Mononuclear cell (primary cell): Measurements from ENCODE around the gene KIF2A. TPM values are rescaled to one million over a fixed set of nuclear protein-coding genes. Genes with fewer than 3 reads are reported as not detected.

Experiments
- H3K27me3 ChIP-seq: 2 replicates; pipeline ENCODE4 v1.6.0; 2011; ENCODE audit warnings: low read length, control low read depth; ENCODE audit not compliant: insufficient read depth
- H3K4me1 ChIP-seq: 2 replicates; pipeline ENCODE4 v1.5.1; 2011; ENCODE audit warnings: mild to moderate bottlenecking, low read length, control low read depth; ENCODE audit not compliant: insufficient read depth
- H3K4me3 ChIP-seq: 2 replicates; pipeline ENCODE4 v1.5.1; 2011; ENCODE audit warnings: mild to moderate bottlenecking, low read length, moderate library complexity
- H3K9me3 ChIP-seq: 2 replicates; pipeline ENCODE4 v1.5.1; 2011; ENCODE audit warnings: low read depth, mild to moderate bottlenecking, control low read depth, low read length
- total RNA-seq: library from RNA; depleted of rRNA; stranded (reverse); fragments of >200 nt; gene quantifications from one replicate; pipeline ENCODE4 v1.2.3, GENCODE V29; 2012

The KIF2A gene
- total RNA-seq, 1 donor, result 208 TPM

DNA sequence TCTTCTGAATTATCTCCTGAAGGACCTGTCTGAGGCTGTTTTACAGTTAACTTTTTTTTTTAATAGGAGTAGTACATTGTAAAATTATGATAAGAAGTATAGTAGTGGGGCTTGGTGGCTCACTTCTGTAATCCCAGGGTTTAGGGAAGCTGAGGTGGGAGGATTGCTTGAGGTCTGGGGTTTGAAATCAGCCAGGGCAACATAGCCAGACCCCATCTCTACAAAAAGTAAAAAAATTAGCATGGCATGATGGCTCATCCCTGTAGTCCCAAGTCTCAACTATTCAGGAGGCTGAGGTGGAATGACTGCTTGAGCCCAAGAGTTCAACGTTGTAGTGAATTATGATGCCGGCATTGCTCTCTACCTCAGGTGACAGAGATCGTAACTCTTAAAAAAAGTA is 113.6 kb downstream of the KIF2A start:
- Histone ChIP-seq H3K9me3 (no peaks in the 10 kb centered on the region), H3K4me1 (no peaks in the 10 kb centered on the region), H3K27me3 (no peaks in the 10 kb centered on the region), H3K4me3 (no peak overlapping the region)

DNA sequence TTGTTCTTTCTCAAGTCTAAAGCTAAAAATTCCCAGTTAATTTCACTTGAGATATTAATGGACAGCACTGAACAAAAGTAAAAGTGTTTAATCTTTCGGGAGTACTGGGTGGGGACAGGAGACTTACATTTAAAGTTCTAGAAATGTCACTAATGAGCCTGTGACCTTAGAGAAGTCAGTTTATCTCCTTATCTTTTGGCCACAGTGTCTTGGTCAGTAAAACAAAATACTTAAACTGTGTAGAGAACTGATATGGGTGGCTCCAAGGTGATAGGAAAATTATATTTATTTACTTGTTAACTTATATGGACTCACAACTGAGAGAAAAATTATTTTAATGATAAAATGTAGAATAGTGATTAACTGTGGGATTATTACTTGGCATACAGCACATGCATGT is 115.4 kb downstream of the KIF2A start:
- Histone ChIP-seq H3K27me3 (no peaks in the 10 kb centered on the region), H3K4me1 (no peaks in the 10 kb centered on the region), H3K4me3 (no peak overlapping the region), H3K9me3 (no peaks in the 10 kb centered on the region)

DNA sequence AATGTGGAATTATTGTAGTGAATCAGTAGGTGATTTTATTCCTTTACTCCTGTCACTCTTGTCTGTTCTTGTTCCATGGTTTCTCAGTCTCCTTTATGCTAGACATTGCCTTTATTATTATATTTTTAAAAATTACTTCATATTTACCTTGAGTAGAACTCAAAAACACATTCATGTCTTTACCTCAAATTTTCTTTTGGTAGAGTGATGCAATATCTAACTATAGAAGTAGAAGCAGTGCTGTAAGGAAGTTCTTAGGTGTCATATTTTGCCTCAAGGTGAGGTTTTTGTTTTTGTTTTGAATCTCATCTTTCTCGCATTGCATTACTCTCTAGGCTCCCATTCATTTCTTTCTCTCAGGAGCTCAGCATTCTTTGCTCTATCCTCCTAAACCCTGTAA is 118.8 kb downstream of the KIF2A start:
- Histone ChIP-seq H3K27me3 (no peaks in the 10 kb centered on the region), H3K9me3 (no peaks in the 10 kb centered on the region), H3K4me1 (no peaks in the 10 kb centered on the region), H3K4me3 (no peak overlapping the region)

DNA sequence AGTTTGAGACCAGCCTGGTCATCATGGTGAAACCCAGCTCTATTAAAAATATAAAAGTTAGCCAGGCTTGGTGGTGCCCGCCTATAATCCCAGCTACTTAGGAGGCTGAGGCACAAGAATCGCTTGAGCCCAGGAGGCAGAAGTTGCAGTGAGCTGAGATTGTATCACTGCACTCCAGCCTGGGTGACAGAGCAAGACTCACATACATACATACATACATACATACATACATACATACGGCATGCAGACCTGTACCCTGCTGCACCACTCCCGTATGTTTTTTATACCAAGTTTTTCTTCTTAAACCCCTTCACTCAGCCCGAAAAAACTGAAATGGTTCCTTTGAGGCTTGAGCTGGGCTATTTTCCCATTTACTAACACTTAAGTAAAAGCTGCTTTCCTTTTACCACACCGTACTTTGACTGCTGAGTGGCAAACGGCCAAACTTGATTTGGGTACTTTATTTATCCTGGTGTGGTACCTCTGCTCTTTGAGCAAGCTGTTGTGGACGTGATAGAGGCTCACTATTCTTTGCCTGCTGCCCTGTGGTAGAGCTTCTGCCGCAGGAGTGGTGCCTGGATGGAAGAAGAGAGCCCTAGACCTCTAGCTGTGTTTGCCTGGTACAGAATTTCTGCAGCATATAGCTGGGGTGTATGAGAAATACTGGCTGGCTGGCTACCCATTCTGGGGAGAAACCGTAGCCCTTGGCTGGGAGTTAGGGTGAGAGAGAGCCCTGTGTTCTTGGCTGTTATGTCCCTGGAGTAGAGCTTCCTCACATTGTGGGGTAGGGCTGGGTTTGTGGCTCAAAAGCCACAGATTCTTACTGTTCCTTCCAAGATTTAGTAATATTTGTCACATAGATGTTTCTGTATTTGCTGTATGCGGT is 126.0 kb downstream of the KIF2A start:
- Histone ChIP-seq H3K27me3 (no peaks in the 10 kb centered on the region), H3K4me1 (peaks cover 21% of the 10 kb centered on the region), H3K9me3 (no peaks in the 10 kb centered on the region), H3K4me3 (no peak overlapping the region)

DNA sequence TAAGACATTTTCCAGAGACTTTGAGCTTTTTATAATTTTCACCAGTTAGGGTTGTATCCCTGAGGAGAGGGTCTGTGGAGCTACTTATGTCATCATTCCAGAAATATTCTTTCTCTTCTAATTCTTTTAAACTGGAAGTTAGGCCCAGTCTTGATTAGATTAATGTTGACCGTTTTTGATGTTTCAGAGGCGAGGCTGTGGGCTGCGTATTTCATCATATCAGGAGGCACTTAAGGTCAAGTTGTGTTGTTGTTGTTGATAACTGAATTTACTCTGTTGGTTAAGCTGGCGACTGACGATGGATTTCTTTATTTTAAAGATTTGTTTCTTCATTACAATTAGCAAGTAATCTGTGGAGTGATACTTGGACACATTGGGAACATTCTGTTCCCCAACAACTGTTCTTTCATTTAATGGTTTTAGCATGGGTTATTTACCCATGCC is 126.6 kb downstream of the KIF2A start:
- no peaks in the 10 kb centered on the region for H3K9me3 ChIP-seq
- peaks cover 21% of the 10 kb centered on the region for H3K4me1 ChIP-seq
- H3K4me3 ChIP-seq, result no peak overlapping the region

More for the DNA sequence above, 126.6 kb downstream of the KIF2A start:
- no peaks in the 10 kb centered on the region for H3K27me3 ChIP-seq

Other genes with a start within 250 kb of the KIF2A start
- gene DIMT1, start 97.7 kb downstream of the KIF2A start, total RNA-seq, result 16.0 TPM
- gene IPO11, start 106.6 kb downstream of the KIF2A start, total RNA-seq, result 12.7 TPM